GM18907 (cell line): Measurements from ENCODE around the gene MICAL3.
"Not testable (repeated sequence)": the region's sequence is repeated elsewhere in the genome, so short reads cannot be mapped to it uniquely, and the experiment has no call there.

Source experiments
- ATAC-seq: cut with Tn5 transposase; IDR thresholded peaks from one replicate; pipeline ENCODE4 v1.9.1; 2021; ENCODE audit warnings: mild to moderate bottlenecking, moderate library complexity; ENCODE audit not compliant: unreplicated experiment

The MICAL3 gene

GRCh38 chr22:17897426-17897825, 126.9 kb downstream of the MICAL3 start:
- no peak for ATAC-seq

- ATAC-seq = no peak
Observed at GRCh38 chr22:17896586-17896985, 127.8 kb downstream of the MICAL3 start.

GRCh38 chr22:17893900-17894535, 130.3 kb downstream of the MICAL3 start:
- ATAC-seq = no peak

- ATAC-seq = no peak
Observed at GRCh38 chr22:17892376-17892775, 132.0 kb downstream of the MICAL3 start.

GRCh38 chr22:17891481-17892167, 132.7 kb downstream of the MICAL3 start:
- ATAC-seq = no peak

GRCh38 chr22:17890892-17891291, 133.5 kb downstream of the MICAL3 start:
- no peak for ATAC-seq

GRCh38 chr22:17890245-17890671, 134.1 kb downstream of the MICAL3 start:
- no peak for ATAC-seq

GRCh38 chr22:17888855-17889254, 135.5 kb downstream of the MICAL3 start:
- ATAC-seq = no peak

GRCh38 chr22:17888439-17888838, 135.9 kb downstream of the MICAL3 start:
- ATAC-seq = no peak

- no peak for ATAC-seq
Observed at GRCh38 chr22:17884893-17885292, 139.5 kb downstream of the MICAL3 start.

GRCh38 chr22:17884084-17884483, 140.3 kb downstream of the MICAL3 start:
- no peak for ATAC-seq

- no peak for ATAC-seq
Observed at GRCh38 chr22:17883356-17883755, 141.0 kb downstream of the MICAL3 start.

GRCh38 chr22:17882727-17883126, 141.6 kb downstream of the MICAL3 start:
- no peak for ATAC-seq

- ATAC-seq = no peak
Observed at GRCh38 chr22:17882162-17882561, 142.2 kb downstream of the MICAL3 start.

- ATAC-seq = no peak
Observed at GRCh38 chr22:17881366-17881765, 143.0 kb downstream of the MICAL3 start.

- ATAC-seq = no peak
Observed at GRCh38 chr22:17880468-17880867, 143.9 kb downstream of the MICAL3 start.

- ATAC-seq = no peak
Observed at GRCh38 chr22:17880020-17880419, 144.3 kb downstream of the MICAL3 start.

GRCh38 chr22:17878941-17879340, 145.4 kb downstream of the MICAL3 start:
- no peak for ATAC-seq

GRCh38 chr22:17878186-17878694, 146.1 kb downstream of the MICAL3 start:
- ATAC-seq = no peak

- ATAC-seq = not testable (repeated sequence)
Observed at GRCh38 chr22:17876878-17877855, 147.2 kb downstream of the MICAL3 start.

GRCh38 chr22:17876306-17876831, 148.0 kb downstream of the MICAL3 start:
- no peak for ATAC-seq
